ENCODE data around the gene RNASE13.

The RNASE13 gene

GRCh38 chr14:21072031-21072473 is 37.4 kb upstream of the RNASE13 start:
- Histone ChIP-seq H3K36me3 (ENCODE audit: control insufficient read depth, insufficient read depth, low read length) (peaks cover 12% of the 10 kb centered on the region), H3K4me3 (ENCODE audit: low read depth, low read length) (peak overlapping the region; percentile 84), H3K9ac (ENCODE audit: low read depth, low read length) (peak overlapping the region; percentile 24), H3K9me3 (ENCODE audit: control insufficient read depth, insufficient read depth, low read length) (no peaks in the 10 kb centered on the region), H3K4me1 (ENCODE audit: control insufficient read depth, insufficient read depth, low read length) (peaks cover 8% of the 10 kb centered on the region), H3K27me3 (ENCODE audit: control insufficient read depth, insufficient read depth, low read length) (peaks cover 34% of the 10 kb centered on the region)

GRCh38 chr14:21071225-21072030 is 36.8 kb upstream of the RNASE13 start:
- H3K27me3 ChIP-seq (ENCODE audit: control insufficient read depth, insufficient read depth, low read length), result peaks cover 37% of the 10 kb centered on the region
- H3K4me1 ChIP-seq (ENCODE audit: control insufficient read depth, insufficient read depth, low read length), result peaks cover 8% of the 10 kb centered on the region
- peak overlapping the region; percentile 84 for H3K4me3 ChIP-seq (ENCODE audit: low read depth, low read length)
- H3K9me3 ChIP-seq (ENCODE audit: control insufficient read depth, insufficient read depth, low read length), result no peaks in the 10 kb centered on the region
- H3K9ac ChIP-seq (ENCODE audit: low read depth, low read length), result peak overlapping the region; percentile 71
- peaks cover 11% of the 10 kb centered on the region for H3K36me3 ChIP-seq (ENCODE audit: control insufficient read depth, insufficient read depth, low read length)

DNA sequence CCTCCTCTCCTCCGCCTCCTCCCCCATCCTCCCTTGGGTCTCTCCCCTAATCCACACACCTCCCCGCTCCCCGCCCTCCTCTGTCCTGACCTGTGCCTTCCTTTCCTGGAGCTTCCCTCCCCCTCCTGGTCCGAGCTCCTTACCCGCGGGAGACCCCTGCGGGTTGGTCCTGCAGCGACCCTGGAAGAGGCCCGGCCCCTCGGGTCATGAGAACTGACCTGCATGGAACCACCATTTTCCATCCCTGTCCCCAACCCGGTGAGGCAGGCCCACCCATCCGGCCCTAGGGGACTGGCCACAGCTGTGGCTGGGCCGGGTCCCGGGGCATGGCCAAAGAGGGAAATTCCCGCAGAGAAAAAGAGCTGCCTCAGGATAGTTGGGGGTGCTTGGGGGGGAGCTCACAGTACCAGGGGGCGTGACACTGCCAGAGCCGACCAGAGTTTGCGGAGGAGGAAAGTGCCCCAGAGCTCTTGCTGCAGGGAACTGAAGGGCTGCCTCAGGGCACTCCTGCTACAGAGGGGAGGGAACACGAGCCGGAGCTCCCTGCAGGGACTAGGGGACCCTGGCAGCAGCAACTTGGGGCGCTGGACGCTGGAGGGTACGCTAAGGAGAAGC is 36.1 kb upstream of the RNASE13 start:
- peaks cover 39% of the 10 kb centered on the region for H3K27me3 ChIP-seq (ENCODE audit: control insufficient read depth, insufficient read depth, low read length)
- peak overlapping the region; percentile 84 for H3K4me3 ChIP-seq (ENCODE audit: low read depth, low read length)
- H3K36me3 ChIP-seq (ENCODE audit: control insufficient read depth, insufficient read depth, low read length), result peaks cover 6% of the 10 kb centered on the region
- peaks cover 8% of the 10 kb centered on the region for H3K4me1 ChIP-seq (ENCODE audit: control insufficient read depth, insufficient read depth, low read length)
- no peaks in the 10 kb centered on the region for H3K9me3 ChIP-seq (ENCODE audit: control insufficient read depth, insufficient read depth, low read length)
- H3K9ac ChIP-seq (ENCODE audit: low read depth, low read length), result peak overlapping the region; percentile 71

DNA sequence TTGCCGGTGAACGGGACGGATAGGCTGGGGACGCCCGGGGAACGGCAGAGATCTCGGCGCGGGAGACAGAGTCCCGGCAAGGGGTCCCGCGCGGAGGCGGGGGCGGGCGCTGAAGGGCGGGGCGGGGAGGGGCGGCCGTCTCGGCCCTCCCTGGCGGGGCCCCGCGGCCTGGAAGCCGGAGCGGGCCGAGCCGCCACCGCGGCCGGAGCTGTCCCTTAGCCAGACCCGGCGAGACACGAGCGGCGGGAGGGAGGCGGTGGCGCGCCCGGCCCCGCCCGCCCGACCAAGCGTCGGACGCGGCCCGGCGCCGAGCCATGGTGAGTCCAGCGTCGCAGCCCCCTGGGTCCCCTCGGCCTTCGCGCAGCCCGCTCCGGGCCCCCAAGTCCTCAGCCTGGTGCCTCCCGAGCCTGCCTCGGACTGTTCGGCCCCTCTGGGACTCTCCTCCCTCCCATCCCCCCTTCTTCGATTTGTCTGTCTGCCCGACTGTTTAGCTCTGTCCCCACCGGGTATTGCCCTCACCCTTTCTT is 35.5 kb upstream of the RNASE13 start, which contains the start of gene ARHGEF40:
TSS of gene ARHGEF40 (plus strand) at position 222 of the 527 bp plus-strand sequence. CDS start at position 315, 93 bp downstream.
- peak within 1 kb of the TSS; percentile 71 for H3K9ac ChIP-seq (ENCODE audit: low read depth, low read length)
- H3K9me3 ChIP-seq (ENCODE audit: control insufficient read depth, insufficient read depth, low read length), result no peaks in the 10 kb centered on the region
- H3K4me3 ChIP-seq (ENCODE audit: low read depth, low read length), result peak within 1 kb of the TSS; percentile 84
- peaks cover 4% of the 10 kb centered on the region for H3K36me3 ChIP-seq (ENCODE audit: control insufficient read depth, insufficient read depth, low read length)
- peaks cover 39% of the 10 kb centered on the region for H3K27me3 ChIP-seq (ENCODE audit: control insufficient read depth, insufficient read depth, low read length)
- peaks cover 8% of the 10 kb centered on the region for H3K4me1 ChIP-seq (ENCODE audit: control insufficient read depth, insufficient read depth, low read length)

DNA sequence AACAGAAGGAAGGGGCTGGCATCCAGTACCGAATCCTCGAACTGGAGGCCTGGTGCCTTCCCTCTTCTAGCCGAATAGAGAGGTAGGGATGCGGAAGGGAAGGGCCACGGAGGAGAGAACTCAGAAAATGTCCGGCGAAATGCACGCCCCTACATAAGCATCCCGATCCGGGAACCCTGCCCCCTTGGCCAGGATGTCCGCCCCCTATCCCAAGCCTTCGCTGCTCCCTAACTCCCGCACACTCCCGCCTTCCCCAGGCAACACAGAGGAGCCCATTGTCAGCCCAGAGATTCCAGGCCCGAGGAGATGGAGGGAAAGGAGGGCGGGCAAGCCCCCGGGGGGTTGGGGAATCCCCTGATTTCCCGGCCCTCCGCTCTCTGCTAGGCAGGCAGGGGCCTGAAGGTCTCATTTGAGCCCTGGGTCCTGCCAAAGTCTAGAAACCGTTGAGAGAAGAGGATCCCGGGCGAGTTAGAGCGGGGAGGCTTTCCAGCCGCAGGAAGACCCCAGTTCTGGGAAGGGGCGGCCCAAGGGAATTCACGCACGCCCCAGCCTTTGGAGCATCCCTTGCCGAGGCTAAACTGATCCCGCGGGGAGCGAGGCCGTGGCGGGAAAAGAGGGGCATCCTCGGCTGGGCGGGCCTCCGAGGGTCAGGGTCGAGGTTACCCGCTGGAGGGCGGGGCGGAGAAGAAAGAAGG is 34.9 kb upstream of the RNASE13 start:
- peak overlapping the region; percentile 84 for H3K4me3 ChIP-seq (ENCODE audit: low read depth, low read length)

GRCh38 chr14:21068521-21069387 is 34.1 kb upstream of the RNASE13 start:
- H3K9ac ChIP-seq (ENCODE audit: low read depth, low read length), result peak overlapping the region; percentile 60
- H3K4me3 ChIP-seq (ENCODE audit: low read depth, low read length), result peak overlapping the region; percentile 84
- no peaks in the 10 kb centered on the region for H3K36me3 ChIP-seq (ENCODE audit: control insufficient read depth, insufficient read depth, low read length)
- H3K4me1 ChIP-seq (ENCODE audit: control insufficient read depth, insufficient read depth, low read length), result peaks cover 8% of the 10 kb centered on the region
- H3K27me3 ChIP-seq (ENCODE audit: control insufficient read depth, insufficient read depth, low read length), result peaks cover 39% of the 10 kb centered on the region
- H3K9me3 ChIP-seq (ENCODE audit: control insufficient read depth, insufficient read depth, low read length), result no peaks in the 10 kb centered on the region

More for the DNA sequence above, 34.9 kb upstream of the RNASE13 start:
- Histone ChIP-seq H3K4me1 (ENCODE audit: control insufficient read depth, insufficient read depth, low read length) (peaks cover 8% of the 10 kb centered on the region), H3K9me3 (ENCODE audit: control insufficient read depth, insufficient read depth, low read length) (no peaks in the 10 kb centered on the region), H3K36me3 (ENCODE audit: control insufficient read depth, insufficient read depth, low read length) (no peaks in the 10 kb centered on the region), H3K9ac (ENCODE audit: low read depth, low read length) (peak overlapping the region; percentile 60), H3K27me3 (ENCODE audit: control insufficient read depth, insufficient read depth, low read length) (peaks cover 39% of the 10 kb centered on the region)

DNA sequence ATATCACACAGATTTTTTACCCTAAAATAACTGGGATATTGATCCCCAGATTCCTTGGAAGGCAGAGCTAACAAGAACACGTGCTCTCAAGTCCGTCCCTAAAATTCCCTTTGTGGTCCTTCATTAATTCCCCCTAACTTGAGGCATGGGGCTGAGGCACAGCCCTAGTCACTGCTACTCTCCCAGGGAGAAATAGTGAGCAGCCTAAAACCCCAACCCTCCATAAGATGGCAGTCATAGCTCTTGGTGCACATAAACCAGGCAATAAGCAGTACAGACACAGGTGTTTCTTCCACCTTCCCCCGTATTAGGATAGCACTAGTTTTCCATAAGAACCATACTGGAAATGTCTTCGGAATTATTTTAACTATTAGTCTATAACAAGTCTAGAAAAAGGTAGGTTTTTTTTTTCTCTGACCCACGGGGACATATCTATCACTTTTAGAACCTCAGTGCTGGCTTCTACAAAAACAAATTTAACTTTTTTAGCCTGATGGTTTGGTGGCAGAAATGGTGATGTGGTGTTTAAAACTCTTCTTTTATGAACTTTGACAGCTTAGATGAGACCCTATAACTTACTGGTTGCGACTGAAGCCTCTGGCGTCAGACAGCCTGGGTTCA is 32.4 kb upstream of the RNASE13 start:
- no peaks in the 10 kb centered on the region for H3K9me3 ChIP-seq (ENCODE audit: control insufficient read depth, insufficient read depth, low read length)
- peaks cover 25% of the 10 kb centered on the region for H3K27me3 ChIP-seq (ENCODE audit: control insufficient read depth, insufficient read depth, low read length)
- H3K4me1 ChIP-seq (ENCODE audit: control insufficient read depth, insufficient read depth, low read length), result peaks cover 2% of the 10 kb centered on the region
- no peak overlapping the region for H3K4me3 ChIP-seq (ENCODE audit: low read depth, low read length)
- H3K9ac ChIP-seq (ENCODE audit: low read depth, low read length), result no peak overlapping the region
- no peaks in the 10 kb centered on the region for H3K36me3 ChIP-seq (ENCODE audit: control insufficient read depth, insufficient read depth, low read length)

GRCh38 chr14:21063479-21063878 is 28.9 kb upstream of the RNASE13 start:
- Histone ChIP-seq H3K9me3 (ENCODE audit: control insufficient read depth, insufficient read depth, low read length) (no peaks in the 10 kb centered on the region), H3K9ac (ENCODE audit: low read depth, low read length) (no peak overlapping the region), H3K27me3 (ENCODE audit: control insufficient read depth, insufficient read depth, low read length) (peaks cover 18% of the 10 kb centered on the region), H3K36me3 (ENCODE audit: control insufficient read depth, insufficient read depth, low read length) (no peaks in the 10 kb centered on the region), H3K4me1 (ENCODE audit: control insufficient read depth, insufficient read depth, low read length) (no peaks in the 10 kb centered on the region), H3K4me3 (ENCODE audit: low read depth, low read length) (no peak overlapping the region)

DNA sequence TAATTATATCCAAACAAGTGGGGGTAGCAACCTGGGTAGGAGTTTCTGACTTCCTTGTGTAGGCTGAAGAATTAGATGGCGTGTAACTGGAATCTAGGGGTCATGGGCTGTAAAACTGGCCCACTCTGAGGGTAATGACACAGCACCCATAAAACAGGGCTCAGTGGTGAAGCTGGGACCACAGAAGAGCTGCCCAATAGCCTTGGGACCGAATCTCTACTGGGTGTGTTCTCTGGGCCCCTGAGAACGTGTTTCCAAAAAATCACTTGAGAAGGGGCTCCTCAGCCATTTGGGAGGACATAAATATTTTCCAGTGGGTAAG is 26.7 kb upstream of the RNASE13 start:
- Histone ChIP-seq H3K9me3 (ENCODE audit: control insufficient read depth, insufficient read depth, low read length) (no peaks in the 10 kb centered on the region), H3K4me3 (ENCODE audit: low read depth, low read length) (no peak overlapping the region), H3K36me3 (ENCODE audit: control insufficient read depth, insufficient read depth, low read length) (no peaks in the 10 kb centered on the region), H3K9ac (ENCODE audit: low read depth, low read length) (no peak overlapping the region), H3K4me1 (ENCODE audit: control insufficient read depth, insufficient read depth, low read length) (no peaks in the 10 kb centered on the region), H3K27me3 (ENCODE audit: control insufficient read depth, insufficient read depth, low read length) (peaks cover 5% of the 10 kb centered on the region)

DNA sequence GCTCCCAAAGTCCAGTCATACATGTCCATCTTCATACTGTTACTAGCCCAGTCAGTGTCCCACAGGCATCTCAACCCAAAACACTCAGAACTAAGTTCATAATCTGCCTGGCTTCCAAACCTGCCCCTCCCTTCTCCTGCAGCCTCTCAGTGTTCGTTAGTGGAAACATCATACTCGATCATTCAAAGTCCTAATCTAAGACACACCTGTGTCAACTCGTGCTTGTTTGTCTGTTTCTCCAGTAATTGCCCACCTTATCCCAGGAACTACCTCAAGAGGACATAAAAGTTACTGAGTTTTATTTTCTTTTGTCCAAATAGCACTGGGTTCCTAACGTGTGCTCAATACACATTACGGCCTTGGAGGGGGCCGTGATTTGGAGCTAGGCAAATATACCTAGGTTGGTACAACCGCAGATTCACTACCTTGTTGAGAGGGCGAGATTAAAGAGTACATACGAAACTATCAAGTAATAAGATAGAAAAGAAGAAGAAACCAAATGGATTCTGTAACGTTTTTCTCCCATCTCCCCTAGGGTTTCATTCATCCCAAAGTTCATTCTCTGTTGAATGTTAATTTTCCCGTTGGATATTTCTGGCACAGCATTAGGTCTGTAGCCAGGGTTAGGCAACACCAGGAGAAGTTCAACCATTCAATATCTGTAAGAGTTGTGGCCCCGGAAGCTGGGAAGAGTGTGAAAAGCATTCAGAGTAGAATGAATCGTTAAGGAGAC is 26.2 kb upstream of the RNASE13 start:
- Histone ChIP-seq H3K27me3 (ENCODE audit: control insufficient read depth, insufficient read depth, low read length) (peaks cover 3% of the 10 kb centered on the region), H3K4me3 (ENCODE audit: low read depth, low read length) (no peak overlapping the region), H3K9ac (ENCODE audit: low read depth, low read length) (no peak overlapping the region), H3K9me3 (ENCODE audit: control insufficient read depth, insufficient read depth, low read length) (no peaks in the 10 kb centered on the region), H3K4me1 (ENCODE audit: control insufficient read depth, insufficient read depth, low read length) (no peaks in the 10 kb centered on the region), H3K36me3 (ENCODE audit: control insufficient read depth, insufficient read depth, low read length) (no peaks in the 10 kb centered on the region)

Data from iPS-15b (cell line).